Sigmoid colon (tissue), 4 donors: ENCODE measurements around the gene PRKAR2A.

ENCODE experiments used
- CTCF ChIP-seq, 4 experiments: fragments of 450-650 bp in 3 of 4; fragments of 200-600 bp in 1 of 4; IDR thresholded peaks; one replicate each; pipeline ENCODE4 v1.5.1; 2016 to 2019; ENCODE audit warnings: antibody characterized with exemption in 4 of 4, mild to moderate bottlenecking in 3 of 4, moderate library complexity in 2 of 4
- EP300 ChIP-seq, 4 donors: sonication (generic); formaldehyde crosslinking; IDR thresholded peaks; one replicate each; pipeline ENCODE4 v1.6.1; 2017; ENCODE audit warnings: antibody characterized with exemption in 4 of 4
- POLR2A ChIP-seq, 2 donors: fragments of 450-650 bp; IDR thresholded peaks; one replicate each; pipeline ENCODE4 v1.6.1; 2016; ENCODE audit warnings: antibody characterized with exemption in 2 of 2, mild to moderate bottlenecking in 2 of 2, moderate library complexity in 2 of 2

GRCh38 chr3:48709051-48709461 lies 138.6 kb downstream of the PRKAR2A start:
- no peak for TF ChIP-seq POLR2A (IDR thresholded peaks at IDR 0.05)
- TF ChIP-seq CTCF (IDR thresholded peaks at IDR 0.05), result no peak
- no peak for TF ChIP-seq EP300 (IDR thresholded peaks at IDR 0.05)
